HepG2 (cell line): ENCODE data around the gene CPT1B. TPM values are rescaled to one million over a fixed set of nuclear protein-coding genes. Genes with fewer than 3 reads are reported as not detected.

Experiments
- ARID4A ChIP-seq: sonication (generic); formaldehyde crosslinking; IDR thresholded peaks from 2 replicates; pipeline ENCODE4 v1.5.0; 2020; ENCODE audit warnings: mild to moderate bottlenecking, missing genetic modification reagents, borderline replicate concordance
- ATF1 ChIP-seq: IDR thresholded peaks from 2 replicates; pipeline ENCODE4 v1.6.1; 2016; ENCODE audit warnings: mild to moderate bottlenecking, control low read depth
- BCL6 ChIP-seq: IDR thresholded peaks from 2 replicates; pipeline ENCODE4 v1.6.1; 2016; ENCODE audit warnings: missing genetic modification reagents, missing compliant biosample characterization
- GATAD1 ChIP-seq: IDR thresholded peaks from 2 replicates; pipeline ENCODE4 v1.6.1; 2016; ENCODE audit warnings: missing genetic modification reagents, missing compliant biosample characterization
- MAZ ChIP-seq, 2 experiments: sonication (generic) in 1 of 2; formaldehyde crosslinking in 1 of 2; IDR thresholded peaks; 2 replicates each; pipeline versions ENCODE4 v1.5.0 to v1.6.1; 2012 to 2020; ENCODE audit warnings: low read depth in 2 of 2, mild to moderate bottlenecking in 2 of 2, borderline replicate concordance in 1 of 2, improper control_type of control experiment in 1 of 2, low read length in 1 of 2, missing genetic modification reagents in 1 of 2, moderate library complexity in 1 of 2
- MLXIP ChIP-seq: sonication (generic); formaldehyde crosslinking; IDR thresholded peaks from 2 replicates; pipeline ENCODE4 v1.9.0; 2021; ENCODE audit warnings: missing genetic modification reagents, borderline replicate concordance
- MXI1 ChIP-seq: IDR thresholded peaks from 3 replicates; pipeline ENCODE4 v1.6.1; 2012; ENCODE audit warnings: low read depth, low read length, inconsistent platforms, borderline replicate concordance
- PRDM10 ChIP-seq: sonication (generic); formaldehyde crosslinking; IDR thresholded peaks from 2 replicates; pipeline ENCODE4 v1.4.0; 2020; ENCODE audit warnings: low read depth, missing genetic modification reagents
- SNAPC2 ChIP-seq: sonication (generic); formaldehyde crosslinking; IDR thresholded peaks from 2 replicates; pipeline ENCODE4 v1.8.1; 2022; ENCODE audit warnings: mild to moderate bottlenecking, missing genetic modification reagents
- ZBTB49 ChIP-seq: sonication (generic); formaldehyde crosslinking; IDR thresholded peaks from 2 replicates; pipeline ENCODE4 v1.4.0; 2020; ENCODE audit warnings: missing genetic modification reagents, borderline replicate concordance
- ZFP82 ChIP-seq: sonication (generic); formaldehyde crosslinking; IDR thresholded peaks from 2 replicates; pipeline ENCODE4 v1.5.1; 2020; ENCODE audit warnings: mild to moderate bottlenecking, missing genetic modification reagents, borderline replicate concordance
- ZNF678 ChIP-seq: sonication (generic); formaldehyde crosslinking; IDR thresholded peaks from 2 replicates; pipeline ENCODE4 v1.4.0; 2020; ENCODE audit warnings: mild to moderate bottlenecking, missing genetic modification reagents
- ZSCAN25 ChIP-seq: sonication (generic); formaldehyde crosslinking; IDR thresholded peaks from 2 replicates; pipeline ENCODE4 v1.8.0; 2022; ENCODE audit warnings: mild to moderate bottlenecking, missing genetic modification reagents
- polyA plus RNA-seq, 8 experiments: library from polyadenylated mRNA; depleted of rRNA in 3 of 8; stranded (reverse) in 7 of 8; unstranded in 1 of 8; fragments of >200 nt; fragmentation: Illumina TruSeq in 4 of 8; extraction: Trizol in 4 of 8; gene quantifications; 2 replicates each; pipeline versions ENCODE4 v1.2.1 to v1.2.3, GENCODE V29; 2011 to 2016; ENCODE audit warnings: low read depth in 4 of 8, missing spikeins in 1 of 8, mixed read lengths in 1 of 8; ENCODE audit not compliant: insufficient read depth in 1 of 8
- total RNA-seq, 5 experiments: library from RNA; depleted of rRNA; stranded (reverse); fragments of >200 nt; fragmentation: Illumina TruSeq; extraction: Trizol; gene quantifications; 2 replicates each; pipeline ENCODE4 v1.2.3, GENCODE V29; 2016; ENCODE audit warnings: low read depth in 1 of 5

CPT1B gene
- total and polyA plus RNA-seq, 2 of the 13 experiments (the other 11 are each of a cell fraction or from before 2014, with no cell fraction given) = 9.2 to 19.5 TPM

- no peak for TF ChIP-seq SNAPC2 (CRISPR knock-in tag)
- TF ChIP-seq ARID4A = peak; percentile 55; the same call in 1 of the 2 replicates
- 0 out of 2 replicates have a peak, but pooled peaks have one; percentile 14 for TF ChIP-seq PRDM10 (CRISPR knock-in tag)
- TF ChIP-seq ATF1 (CRISPR knock-in tag) = no peak
- TF ChIP-seq ZSCAN25 (CRISPR knock-in tag) = peak; percentile 78; the same call in 1 of the 2 replicates
- TF ChIP-seq ZNF678 (CRISPR knock-in tag) = no peak
- TF ChIP-seq BCL6 (CRISPR knock-in tag) = peak; percentile 5; the same call in 1 of the 2 replicates
- no peak for TF ChIP-seq MAZ (IDR thresholded peaks at IDR 0.05; ENCODE audit: borderline replicate concordance, low read depth, low read length)
- TF ChIP-seq MAZ (CRISPR knock-in tag; IDR thresholded peaks at IDR 0.05; ENCODE audit: low read depth) = 0 out of 2 replicates have a peak, but pooled peaks have one; percentile 29
- TF ChIP-seq MLXIP = no peak
- no peak for TF ChIP-seq ZBTB49 (CRISPR knock-in tag)
- TF ChIP-seq GATAD1 (CRISPR knock-in tag) = 0 out of 2 replicates have a peak, but pooled peaks have one; percentile 8
- no peak for TF ChIP-seq ZFP82 (CRISPR knock-in tag)
- peak; percentile 29; the same call in 2 of the 3 replicates for TF ChIP-seq MXI1
These were observed 9.6 kb downstream of the CPT1B start (continued) for GRCh38 chr22:50568626-50569025.
